Midbrain (tissue), 1 donor: Measurements from ENCODE around the gene CACNA2D3.

Experiments
- DNase-seq: peaks from one replicate; lab custom pipeline; 2025; lab: John Stamatoyannopoulos, UW

Gene CACNA2D3

GRCh38 chr3:54127499-54128056, 5.2 kb downstream of the CACNA2D3 start:
- DNase-seq = no peak

GRCh38 chr3:54131026-54131605, 8.8 kb downstream of the CACNA2D3 start:
- DNase-seq = no peak

- DNase-seq = no peak
These were observed 9.5 kb downstream of the CACNA2D3 start for GRCh38 chr3:54131890-54132289.

GRCh38 chr3:54132685-54133084, 10.3 kb downstream of the CACNA2D3 start:
- DNase-seq = no peak

DNA sequence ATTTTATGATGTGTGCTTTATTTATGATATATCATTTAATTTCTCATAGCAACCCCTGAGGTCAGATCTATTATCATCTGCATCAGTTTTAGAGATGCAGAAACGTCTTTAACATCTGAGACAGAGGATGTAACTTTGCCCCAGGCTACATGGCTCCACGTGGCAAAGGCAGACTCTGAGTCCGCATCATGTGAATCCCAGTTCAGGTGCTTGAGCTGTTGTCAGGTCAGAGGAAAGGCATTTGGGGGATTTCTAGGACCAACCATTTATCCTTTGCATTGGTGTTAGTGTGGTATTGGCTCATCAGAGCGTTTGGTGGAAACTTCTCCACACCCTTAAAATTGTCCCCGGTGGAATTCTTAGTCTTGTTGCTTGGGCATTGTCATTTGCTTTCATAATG, 10.8 kb downstream of the CACNA2D3 start:
- DNase-seq = no peak

GRCh38 chr3:54134155-54134554, 11.8 kb downstream of the CACNA2D3 start:
- DNase-seq = no peak

DNA sequence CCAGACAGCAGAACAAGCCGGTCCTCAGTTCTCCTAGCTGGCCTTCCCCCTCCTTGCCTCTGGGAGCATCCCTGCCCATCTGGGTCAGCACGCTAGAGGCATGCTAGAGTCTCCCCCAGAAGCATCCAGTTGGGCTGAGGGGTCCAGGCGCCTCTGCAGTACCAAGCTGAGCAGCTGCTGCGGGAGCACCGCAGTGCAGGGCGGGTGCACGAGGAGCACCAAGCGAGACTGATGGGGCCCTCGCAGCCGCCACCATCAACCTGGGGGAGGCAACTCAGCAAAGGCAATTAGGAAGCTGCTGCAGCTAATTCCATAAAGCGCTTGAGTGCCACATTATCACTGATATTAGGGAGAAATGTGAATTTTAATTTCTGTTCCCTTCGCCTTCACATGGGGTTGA, 12.4 kb downstream of the CACNA2D3 start:
- no peak for DNase-seq

DNA sequence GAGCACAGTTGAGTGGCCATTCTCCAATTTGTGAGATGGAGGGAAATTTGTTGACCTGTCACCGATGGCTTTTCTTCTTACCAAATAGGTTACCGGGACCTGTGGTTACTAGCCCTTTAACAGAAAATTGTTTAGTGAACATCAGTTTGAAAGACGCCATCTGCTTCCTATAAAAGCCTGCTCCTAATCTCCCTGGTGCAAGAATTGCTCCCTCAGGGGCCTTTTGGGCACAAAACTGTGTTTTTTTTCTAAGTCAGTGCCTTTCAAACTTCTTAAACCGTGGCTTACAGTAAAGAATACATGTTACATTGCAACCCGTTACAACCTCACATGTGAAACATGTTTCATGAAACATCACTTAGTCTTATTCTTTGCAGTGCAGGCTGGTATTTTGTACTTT, 15.0 kb downstream of the CACNA2D3 start:
- DNase-seq = no peak

DNA sequence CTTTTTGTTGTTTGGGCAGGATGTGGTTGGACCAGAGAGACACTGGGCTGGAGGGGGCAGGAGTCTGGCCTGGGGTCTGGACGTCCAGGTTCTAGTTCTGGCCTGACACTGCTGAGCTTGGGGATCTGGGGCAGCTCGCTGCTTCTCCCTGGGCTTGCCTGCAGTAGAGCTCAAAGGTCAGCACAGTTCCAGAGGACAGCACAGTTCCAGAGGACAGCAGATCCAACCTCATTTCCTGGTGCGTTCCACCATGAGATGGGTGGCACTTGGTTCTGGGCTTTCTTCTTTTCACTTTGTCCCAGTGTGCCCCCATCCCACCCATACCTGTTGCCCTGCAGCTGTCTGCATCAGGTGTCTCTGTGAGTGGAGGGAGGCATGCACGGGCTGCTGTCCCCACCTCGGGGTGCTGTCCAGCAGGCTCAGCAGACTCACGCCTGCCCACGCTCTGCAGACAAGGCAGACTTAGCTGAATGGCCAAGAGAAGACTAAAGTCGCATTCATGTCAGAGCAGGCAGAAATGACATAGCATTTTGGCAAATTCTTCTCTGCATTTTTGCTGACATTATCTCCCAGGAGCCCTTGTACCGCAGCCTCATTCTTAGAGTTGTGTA, 16.7 kb downstream of the CACNA2D3 start:
- DNase-seq = no peak

DNA sequence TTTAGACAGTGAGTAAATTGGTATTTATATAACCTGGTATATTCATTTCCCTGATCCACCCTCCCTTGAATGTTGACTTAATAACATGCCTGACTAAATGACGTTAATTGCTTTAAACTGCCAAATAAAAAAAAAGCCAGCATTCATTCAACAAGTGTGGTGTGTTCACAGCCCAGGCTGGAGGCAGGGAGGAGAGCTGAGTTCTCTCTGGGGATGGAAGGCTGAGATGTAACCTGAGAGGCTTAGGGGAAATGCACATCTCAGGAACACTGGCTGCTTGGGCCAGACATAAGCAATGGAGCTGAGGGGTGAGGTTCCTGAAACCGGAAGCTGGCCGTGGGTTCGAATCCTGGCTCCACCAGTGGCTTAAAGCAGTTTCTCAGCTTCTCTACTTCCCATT, 17.3 kb downstream of the CACNA2D3 start:
- DNase-seq = no peak

GRCh38 chr3:54144284-54144683, 21.9 kb downstream of the CACNA2D3 start:
- DNase-seq = no peak

DNA sequence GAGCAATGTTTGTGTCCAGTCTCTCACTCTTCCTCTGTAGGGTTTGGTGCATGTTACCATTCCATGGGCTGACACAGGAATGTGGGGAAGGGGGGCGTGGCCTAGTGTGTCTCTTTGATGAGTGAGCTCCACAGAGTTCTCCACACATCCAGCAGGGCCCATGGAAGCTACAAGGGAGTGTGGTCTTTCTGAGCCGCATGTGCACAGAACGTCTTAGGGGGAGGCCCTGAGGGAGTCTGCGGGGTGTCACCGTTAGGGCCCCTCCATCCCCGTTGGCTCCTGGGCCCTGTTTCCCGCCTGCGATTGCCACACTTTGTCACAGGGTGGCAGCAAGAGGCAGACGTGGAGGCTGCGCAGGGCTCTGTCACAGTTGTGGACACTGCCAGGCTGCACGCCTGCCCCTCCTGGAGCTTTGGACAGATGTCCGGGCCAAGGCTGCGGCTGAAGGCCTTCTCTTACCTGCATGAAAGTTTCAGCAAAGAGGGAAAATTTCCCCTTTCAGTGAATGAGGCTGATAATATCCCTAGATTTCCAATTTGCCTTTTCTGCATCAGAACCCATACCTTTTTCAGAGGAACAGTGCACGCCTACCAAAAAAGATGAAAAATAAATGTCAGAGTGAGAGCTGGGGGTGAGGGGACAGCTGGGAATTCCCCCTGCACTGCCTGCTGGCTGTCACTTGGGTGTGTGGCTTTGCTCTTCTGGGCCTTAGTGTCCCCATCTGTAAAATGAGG, 24.3 kb downstream of the CACNA2D3 start:
- peak; percentile 39 for DNase-seq

DNA sequence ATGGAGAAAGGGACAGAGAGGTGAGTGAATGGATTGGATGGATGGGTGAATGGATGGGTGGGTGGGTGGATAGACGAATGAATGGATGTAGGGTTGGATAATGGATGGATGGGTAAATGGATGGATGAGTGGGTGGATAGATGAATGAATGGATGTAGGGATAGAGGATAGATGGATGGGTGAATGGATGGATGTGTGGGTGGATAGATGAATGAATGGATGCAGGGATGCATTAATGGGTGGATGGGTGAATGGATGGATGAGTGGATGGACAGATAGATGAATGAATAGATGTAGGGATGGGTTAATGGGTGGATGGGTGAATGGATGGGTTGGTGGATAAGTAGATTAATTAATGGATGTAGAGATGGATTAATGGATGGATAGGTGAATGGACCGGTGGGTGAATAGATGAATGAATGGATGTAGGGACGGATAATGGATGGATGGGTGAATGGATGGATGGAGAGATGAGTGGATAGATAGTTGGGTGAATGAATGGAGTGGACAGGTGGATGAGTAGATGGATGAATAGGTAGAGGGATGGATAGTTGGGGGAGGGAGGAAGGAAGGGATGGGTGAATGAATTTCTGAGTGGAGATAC, 28.6 kb downstream of the CACNA2D3 start:
- no peak for DNase-seq

DNA sequence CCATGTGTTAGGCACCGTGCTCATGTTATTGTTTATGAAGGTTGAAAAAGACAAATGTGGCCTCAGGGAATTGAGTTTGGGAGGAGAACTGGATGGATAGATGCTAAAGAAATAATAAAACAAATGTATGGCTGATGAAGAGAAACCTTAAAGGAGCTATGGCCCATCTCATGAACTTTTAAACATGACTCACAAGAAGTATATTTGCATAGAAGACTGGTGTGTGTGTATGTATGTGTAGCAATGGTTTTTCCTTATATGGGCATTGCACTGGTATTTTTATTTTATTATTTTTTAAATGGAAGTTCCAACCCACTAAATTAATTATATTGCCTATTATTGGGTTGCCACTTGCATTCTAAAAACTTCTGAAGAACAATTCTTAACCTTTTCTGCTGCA, 31.1 kb downstream of the CACNA2D3 start:
- DNase-seq = no peak

GRCh38 chr3:54157860-54158259, 35.5 kb downstream of the CACNA2D3 start:
- DNase-seq = no peak

DNA sequence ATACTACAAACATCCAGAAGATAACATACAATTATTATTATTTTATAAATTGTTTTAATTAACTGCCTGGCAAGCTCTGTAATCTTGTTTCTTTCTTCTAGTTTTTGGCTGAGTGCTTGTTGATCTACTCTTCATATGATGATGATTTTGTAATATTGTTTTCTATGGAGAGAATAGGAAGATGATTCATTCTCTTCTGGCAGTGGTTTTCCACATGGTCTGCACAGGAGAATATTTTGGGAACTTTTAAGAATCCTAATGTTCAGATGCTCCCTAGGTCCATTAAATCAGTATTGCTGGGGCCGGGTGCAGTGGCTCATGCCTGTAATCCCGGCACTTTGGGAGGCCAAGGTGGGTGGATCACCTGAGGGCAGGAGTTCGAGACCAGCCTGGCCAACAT, 37.6 kb downstream of the CACNA2D3 start:
- no peak for DNase-seq

GRCh38 chr3:54163441-54163840, 41.1 kb downstream of the CACNA2D3 start:
- DNase-seq = no peak

GRCh38 chr3:54164192-54164975, 42.0 kb downstream of the CACNA2D3 start:
- no peak for DNase-seq

DNA sequence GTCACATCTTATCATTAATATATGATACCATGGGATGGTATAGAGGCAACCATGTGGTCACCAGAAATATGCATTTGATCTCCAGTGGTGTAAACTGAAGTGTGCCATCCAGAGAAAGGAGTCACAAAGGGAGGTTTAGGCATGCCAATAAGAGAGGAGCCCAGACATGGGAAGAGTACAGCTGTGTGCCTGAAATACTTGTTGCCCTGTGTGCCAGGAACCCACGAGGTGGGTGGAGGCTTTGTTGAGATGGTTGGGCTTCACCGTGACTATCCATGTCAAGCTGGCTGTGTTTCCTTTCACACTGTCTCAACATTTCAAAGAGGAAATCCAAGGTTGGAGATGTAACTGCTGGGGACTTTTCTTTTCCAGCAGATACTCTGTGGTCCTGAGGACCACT, 43.5 kb downstream of the CACNA2D3 start:
- DNase-seq = no peak

- DNase-seq = no peak
These were observed 45.6 kb downstream of the CACNA2D3 start for GRCh38 chr3:54167999-54168398.

GRCh38 chr3:54168451-54168850, 46.1 kb downstream of the CACNA2D3 start:
- DNase-seq = no peak

DNA sequence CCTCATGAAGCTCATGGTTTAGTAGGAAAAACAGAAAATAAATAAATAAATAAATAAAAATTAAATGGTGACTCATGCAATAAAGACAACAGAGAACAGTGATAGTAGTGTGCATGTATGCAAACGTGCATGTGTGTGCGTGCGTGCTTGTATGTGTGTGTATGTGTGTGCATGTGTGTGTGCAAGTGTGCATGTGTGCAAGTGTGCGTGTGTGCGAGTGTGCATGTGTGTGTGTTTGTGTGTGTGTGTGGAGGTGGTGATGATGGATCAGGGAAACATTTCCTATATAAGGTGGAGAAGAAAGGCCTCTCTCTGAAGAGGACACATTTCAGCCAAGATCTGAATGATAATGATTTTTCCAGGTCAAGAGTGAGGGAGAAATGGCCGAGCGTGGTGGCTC, 47.2 kb downstream of the CACNA2D3 start:
- no peak for DNase-seq
